GM10248 (cell line): ENCODE results near the gene IGF2BP2.

Source experiments
- CTCF ChIA-PET: fragments of 300-600 bp; sonication (Branson Sonifier 250); formaldehyde crosslinking; extraction: SDS; loops from one replicate; lab custom pipeline; 2021; ENCODE audit warnings: antibody characterized with exemption; lab: Yijun Ruan, JAX
- POLR2A ChIA-PET: fragments of 350-650 bp; sonication (Branson Sonifier 250); formaldehyde crosslinking; extraction: SDS; loops from one replicate; lab custom pipeline; 2020; ENCODE audit warnings: antibody characterized with exemption; lab: Yijun Ruan, JAX
- DNase-seq: peaks from one replicate; pipeline ENCODE4 v3.0.0; 2012; ENCODE audit errors: extremely low spot score
- CTCF ChIP-seq: IDR thresholded peaks from 2 replicates; pipeline ENCODE4 v1.5.1; 2012; ENCODE audit warnings: mild to moderate bottlenecking, low read depth; ENCODE audit errors: extremely low read depth, missing control alignments, control extremely low read depth

Gene IGF2BP2

DNA sequence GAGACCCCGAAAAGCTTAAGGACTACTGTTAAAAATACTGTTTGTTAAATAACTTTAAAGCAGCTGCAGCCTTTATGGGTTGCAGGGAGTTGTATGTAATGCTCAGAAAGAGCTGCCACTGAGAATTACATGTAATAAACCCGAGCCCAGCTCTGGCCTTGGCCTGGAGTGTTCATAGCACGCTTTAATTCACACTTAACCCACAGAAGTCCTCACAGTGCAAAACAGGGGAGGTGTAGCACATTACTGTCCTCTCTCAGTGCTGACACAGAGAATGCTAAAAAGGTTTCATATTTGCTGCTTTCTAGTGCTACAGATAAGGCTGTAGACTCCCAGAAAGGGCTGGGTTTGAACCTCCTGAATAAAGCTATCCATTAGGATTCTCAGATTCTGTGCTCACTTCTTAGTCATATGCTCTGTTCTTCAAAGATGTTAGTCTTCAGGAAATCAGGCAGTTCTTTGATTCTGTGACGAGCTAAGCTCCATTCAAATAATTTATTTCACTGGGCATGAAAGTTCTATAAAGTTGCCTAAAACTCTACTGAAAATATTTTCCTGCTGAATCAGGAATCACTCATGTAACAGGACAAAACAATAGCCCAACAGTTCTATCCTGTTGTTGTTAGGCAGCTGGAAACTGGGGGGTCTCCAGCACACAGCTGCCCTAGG, 130.7 kb downstream of the IGF2BP2 start:
- DNase-seq = no peak
- ChIA-PET CTCF (interaction anchor here (1.0 to 3.4 kb wide), 5 partner anchors 10 to 361 kb away, joined by 3 to 17 read pairs (median 4); no protein-coding TSS in a partner anchor), POLR2A (no interaction called here)
- no peak for TF ChIP-seq CTCF

GRCh38 chr3:185691622-185692021, 133.2 kb downstream of the IGF2BP2 start:
- no peak for TF ChIP-seq CTCF
- no peak for DNase-seq
- CTCF ChIA-PET = interaction anchor here (1.2 to 1.4 kb wide), 3 partner anchors 10 to 77 kb away, joined by 3 to 8 read pairs (median 3); no protein-coding TSS in a partner anchor
- POLR2A ChIA-PET = no interaction called here

DNA sequence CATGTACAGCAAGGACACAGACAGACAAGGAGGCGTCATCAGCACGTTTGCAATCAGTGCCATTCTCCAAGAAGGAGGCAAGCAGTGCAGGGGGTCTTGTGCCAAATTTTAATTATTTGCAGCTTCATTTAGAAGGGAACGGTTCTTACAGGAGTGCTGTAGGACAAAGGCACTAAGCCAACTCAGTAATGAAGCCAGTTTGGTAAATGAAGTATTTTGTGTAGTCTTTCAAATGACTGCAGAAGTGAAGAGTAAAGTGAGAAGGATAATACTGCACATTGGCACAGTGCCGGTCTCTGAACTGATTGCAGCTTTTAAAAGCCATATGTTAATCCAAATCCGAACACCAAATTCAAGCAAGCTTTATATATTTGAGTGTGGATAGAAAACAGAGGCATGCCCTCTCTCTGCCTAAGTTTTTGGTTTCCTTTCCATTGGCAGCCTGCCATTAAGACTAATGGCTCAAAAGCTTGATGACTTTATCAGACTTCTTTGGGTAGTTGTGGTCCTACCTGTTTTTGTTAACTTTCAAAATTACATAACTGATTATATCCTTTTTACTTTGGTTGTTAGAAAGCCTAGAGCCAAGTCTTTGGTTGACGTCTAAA, 137.5 kb downstream of the IGF2BP2 start:
- DNase-seq = no peak
- POLR2A ChIA-PET = no interaction called here
- TF ChIP-seq CTCF = no peak
- CTCF ChIA-PET = interaction anchor here (1.1 to 1.4 kb wide), 2 partner anchors 27 to 81 kb away, joined by 5 read pairs; no protein-coding TSS in a partner anchor

DNA sequence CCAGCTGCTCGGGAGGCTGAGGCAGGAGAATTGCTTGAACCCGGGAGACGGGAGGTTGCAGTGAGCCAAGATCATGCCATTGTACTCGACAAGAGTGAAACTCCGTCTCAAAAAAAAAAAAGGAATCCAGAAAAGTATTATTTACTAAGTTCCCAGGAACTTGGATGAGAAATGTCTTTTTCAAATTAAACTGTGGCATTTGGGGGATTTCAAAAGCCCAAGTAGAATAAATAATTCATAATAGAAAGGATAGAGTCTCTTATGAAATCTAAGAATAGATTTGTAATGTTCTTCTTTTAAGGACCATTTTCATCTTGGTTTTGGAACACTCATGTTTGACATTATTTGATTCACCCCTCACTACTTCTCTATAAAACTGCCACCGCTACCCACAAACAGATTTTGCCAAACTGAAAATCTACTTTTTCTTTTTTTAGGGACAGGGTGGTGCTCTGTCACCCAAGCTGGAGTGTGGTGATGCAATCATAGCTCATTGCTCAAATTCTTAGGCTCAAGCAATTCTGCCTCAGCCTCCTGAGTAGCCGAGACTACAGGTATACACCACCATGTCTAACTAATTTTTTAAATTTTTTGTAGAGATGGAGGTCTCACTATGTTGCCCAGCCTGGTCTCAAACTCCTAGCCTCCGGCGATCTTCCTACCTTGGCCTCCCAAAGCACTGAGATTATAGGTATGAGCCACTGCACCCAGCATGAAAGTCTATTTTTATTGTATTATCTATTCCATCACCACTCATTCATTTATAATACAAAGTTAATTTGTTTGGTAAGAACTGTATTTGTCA, 139.4 kb downstream of the IGF2BP2 start:
- CTCF ChIA-PET = no interaction called here
- TF ChIP-seq CTCF = no peak

GRCh38 chr3:185680231-185680630, 144.6 kb downstream of the IGF2BP2 start:
- no peak for DNase-seq
- ChIA-PET POLR2A (no interaction called here), CTCF (interaction anchor here (4.7 kb wide), 1 partner anchor 84 kb away, joined by 39 read pairs; no protein-coding TSS in a partner anchor)
- TF ChIP-seq CTCF = no peak

More for the DNA sequence above, 139.4 kb downstream of the IGF2BP2 start:
- DNase-seq = no peak
- POLR2A ChIA-PET = no interaction called here

DNA sequence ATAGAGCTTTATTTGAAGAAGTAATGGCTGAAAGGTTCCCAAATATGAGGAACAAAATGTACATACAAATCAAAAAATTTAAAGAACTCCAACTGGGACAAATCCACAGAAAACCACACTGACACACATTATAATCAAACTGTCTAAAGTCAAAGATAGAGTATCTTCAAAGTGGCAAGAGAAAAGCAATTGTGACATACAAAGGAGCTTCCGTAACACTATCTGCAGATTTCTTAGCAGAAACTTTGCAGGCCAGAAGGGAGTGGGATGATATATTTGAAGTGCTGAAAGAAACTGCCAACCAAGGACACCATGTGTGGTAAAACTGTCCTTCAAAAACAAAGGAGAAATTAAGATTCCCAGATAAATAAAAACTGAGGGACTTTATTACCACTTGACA, 146.8 kb downstream of the IGF2BP2 start:
- no peak for DNase-seq
- CTCF ChIA-PET = interaction anchor here (0.6 to 4.7 kb wide), 17 partner anchors 11 to 150 kb away, joined by 3 to 39 read pairs (median 4); no protein-coding TSS in a partner anchor
- POLR2A ChIA-PET = no interaction called here
- TF ChIP-seq CTCF = no peak
